HG03066 (cell line): ENCODE results near the gene PAWR.
A peak's percentile ranks its signal among the peaks of the same experiment; 100 is the strongest.
"Not testable (repeated sequence)": the region's sequence is repeated elsewhere in the genome, so short reads cannot be mapped to it uniquely, and the experiment has no call there.

Source experiments
- ATAC-seq: cut with Tn5 transposase; IDR thresholded peaks from one replicate; pipeline ENCODE4 v1.9.1; 2021; ENCODE audit warnings: low read depth; ENCODE audit not compliant: unreplicated experiment

Gene PAWR

DNA sequence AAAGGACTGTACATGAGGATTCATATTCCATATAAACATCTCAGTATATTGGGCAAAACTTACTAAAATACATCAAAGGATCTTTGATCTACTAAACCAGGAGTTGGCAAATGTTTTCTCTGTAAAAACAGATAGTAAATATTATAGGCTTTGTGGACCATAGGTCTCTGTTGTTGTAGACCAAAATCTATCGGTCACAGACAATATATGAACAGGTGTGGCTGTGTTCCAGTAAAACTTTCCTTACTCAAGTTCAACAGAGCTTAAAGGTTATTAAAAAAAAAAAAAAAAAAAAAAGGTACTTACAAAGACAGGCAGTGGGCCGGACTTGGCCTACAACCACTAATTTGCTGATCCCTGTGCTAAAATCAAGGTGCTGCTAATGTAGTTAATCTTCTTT, 40.3 kb downstream of the PAWR start:
- no peak for ATAC-seq

DNA sequence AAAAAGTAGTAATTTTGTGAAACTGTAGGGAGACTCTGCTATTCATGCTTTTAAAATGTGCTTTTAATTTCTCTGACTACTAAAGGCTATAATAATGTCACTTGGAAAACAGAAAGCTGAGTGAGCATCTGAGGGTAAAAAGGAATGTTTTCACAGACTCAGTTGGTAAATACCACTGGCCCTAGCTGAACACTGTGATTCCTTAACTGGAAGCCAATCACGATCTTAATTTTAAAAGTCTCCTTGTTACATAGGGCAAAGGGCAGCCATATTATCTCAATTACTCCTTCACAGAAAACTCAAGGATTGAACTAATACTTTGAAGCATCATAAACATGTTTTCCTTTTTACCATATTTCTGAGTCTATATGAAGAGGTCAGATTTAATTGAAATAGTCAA, 41.9 kb downstream of the PAWR start:
- ATAC-seq, result no peak

DNA sequence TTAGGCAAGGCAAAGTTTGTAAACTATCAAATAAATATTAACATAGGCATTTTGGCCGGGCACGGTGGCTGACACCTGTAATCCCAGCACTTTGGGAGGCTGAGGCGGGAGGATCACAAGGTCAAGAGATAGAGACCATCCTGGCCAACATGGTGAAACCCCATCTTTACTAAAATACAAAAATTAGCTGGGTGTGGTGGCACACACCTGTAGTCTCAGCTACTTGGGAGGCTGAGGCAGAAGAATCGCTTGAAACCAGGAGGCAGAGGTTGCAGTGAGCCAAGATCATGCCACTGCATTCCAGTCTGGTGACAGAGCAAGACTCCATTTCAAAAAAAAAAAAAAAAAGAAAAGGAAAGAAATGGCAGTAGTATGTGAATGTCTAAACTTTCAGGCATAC, 43.9 kb downstream of the PAWR start:
- ATAC-seq, result not testable (repeated sequence)

DNA sequence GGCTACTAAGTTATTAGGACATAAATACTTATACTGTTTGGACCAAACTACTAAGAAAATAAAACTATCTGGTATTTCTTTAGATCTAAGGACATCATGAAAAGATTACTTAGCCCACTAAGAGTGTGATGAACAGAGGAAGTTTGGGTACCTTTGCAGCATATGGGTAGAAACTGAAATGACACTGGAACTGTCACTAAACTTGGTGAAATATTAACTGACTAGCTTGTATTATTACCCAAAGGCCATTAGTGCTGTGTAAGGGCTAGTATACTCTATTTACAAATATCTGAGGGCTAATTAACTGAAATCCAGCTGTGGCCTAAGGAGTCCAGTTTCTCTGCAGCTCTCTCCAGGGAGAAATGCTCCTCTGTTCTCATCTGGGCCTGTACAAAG, 45.5 kb downstream of the PAWR start:
- ATAC-seq, result peak; percentile 96

DNA sequence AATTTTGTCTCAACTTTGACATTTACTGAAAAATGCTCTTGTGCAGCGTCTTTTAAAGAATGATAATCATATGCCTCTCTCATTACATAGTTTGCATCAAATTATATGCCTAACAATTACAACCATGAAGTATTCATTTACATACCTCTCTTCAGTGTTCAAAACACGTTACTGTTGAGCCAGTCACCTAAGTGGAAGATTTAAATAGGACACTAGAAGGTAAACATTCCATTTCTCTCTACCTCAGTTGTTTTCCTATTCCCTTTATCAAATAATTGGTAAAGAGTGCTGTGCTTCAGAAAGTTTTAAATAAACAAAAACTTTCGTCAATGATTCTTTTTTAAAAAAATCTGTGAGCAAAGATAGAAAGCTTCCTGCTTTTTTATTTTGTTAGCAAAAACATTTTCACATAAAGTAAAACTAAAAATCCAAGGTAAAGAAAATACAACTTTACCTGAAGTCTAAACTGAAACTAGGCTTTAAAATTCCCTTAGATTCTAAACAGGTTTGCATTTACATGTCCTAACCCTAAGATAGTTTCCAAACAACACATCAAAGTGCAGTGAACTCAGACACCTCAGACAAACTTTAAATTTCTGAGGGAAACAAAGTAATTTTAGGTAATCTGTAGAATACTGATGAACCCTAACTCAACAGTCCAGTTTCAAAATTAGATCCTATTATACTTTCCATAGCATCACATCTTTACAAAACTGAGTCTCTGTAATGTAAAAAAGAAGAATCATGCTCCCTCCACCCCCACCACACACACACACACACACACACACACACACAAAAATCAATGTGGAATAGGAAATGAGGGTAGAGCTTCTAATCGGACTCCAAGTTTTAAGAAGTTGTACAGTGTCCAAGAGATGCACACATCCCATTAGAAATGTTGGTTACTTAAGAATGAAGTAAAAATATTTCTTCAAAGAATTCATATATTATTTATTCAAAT, 46.2 kb downstream of the PAWR start:
- ATAC-seq, result peak; percentile 7

DNA sequence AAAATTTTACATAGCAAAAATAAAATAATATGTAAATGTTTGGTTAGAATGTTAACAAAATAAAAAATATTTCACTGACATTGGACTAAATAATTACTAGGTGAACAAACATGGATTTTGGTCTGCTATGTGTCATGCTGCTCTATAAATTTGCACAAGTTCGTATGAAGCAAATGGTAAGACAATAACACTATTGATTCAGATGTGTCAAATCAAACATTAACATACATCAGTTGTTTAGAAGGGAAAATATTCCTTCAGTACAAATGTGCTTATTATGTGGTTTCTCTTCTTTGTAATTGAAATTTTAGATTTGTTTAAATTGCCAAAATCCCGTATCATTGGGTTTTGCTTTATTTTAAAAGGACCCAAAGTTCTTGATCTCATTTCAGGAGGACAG, 46.9 kb downstream of the PAWR start:
- ATAC-seq, result no peak

DNA sequence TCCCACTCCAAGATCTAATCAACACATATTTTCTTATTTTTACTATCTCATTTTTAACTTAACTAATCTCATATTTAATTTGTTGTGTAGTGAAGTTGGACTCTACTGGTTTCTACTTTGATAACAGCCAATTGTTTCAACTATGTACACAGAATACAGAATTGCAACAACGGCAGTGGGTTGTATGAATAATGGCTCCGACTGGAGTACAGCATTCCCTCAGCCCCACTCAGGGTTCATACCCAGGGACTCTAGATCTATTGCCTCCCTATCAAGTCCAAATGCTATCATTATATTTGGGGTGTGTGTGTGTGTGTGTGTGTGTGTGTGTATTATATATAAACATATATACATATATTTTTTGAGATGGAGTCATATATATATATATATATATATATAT, 52.3 kb downstream of the PAWR start:
- ATAC-seq, result no peak

DNA sequence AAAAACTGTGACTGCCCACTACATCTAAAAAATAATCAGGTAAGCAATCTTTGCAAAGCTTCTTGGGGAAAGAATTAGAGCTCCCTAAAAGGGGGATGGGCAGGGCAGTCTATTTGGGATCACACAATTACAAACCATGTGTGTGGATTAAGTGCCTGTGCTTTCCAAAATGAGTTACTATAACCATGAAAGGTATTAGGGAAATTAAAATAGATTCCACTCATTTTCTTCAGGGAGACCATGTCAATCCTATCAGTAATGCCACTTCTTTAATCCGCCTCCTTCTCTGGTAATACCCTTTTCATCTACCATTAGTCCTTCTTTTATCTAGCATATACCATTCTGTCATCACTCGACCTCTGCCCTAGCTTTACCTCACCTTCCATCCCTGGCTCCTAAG, 53.7 kb downstream of the PAWR start:
- ATAC-seq, result no peak

DNA sequence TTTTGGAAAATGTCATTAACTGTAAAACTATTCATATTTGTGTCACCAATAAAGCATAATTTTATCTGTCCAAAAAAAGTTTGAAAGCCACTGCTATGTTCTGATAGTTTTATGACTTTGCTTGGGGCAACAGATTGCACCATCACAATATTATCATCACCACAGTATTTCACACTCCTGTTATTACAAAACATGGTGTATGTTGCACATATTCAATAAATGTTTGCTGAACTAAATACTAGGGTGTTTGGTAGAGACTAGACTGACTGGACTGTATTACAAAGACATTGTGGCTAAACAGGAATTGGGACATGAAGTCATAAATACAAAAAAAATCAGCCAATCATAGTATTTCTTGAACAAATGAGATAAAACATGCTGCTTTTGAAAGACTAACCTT, 55.1 kb downstream of the PAWR start:
- ATAC-seq, result no peak

DNA sequence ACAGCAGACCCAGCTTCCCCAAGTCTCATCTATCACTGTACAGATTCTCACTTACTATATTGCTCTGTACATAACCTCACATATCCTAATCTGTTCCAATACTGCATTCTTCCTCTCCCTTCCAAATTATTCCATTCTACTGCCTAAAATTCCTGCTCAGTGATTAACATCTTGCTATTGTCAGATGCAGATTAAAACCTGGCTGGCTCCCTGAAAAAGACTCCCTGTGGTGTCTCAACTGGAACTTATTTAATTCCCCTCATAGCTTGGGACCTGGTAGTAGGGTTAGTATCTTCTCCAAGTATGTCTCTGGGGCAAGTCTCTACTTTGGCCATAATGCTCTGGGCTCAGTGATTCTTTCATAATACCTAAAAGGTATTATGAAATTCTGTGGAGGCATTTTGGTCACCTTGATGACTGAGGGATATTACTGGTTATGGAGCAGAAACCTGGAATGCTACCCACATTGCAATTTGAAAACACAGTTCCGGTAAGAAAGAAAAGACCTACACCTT, 55.8 kb downstream of the PAWR start:
- ATAC-seq, result no peak

DNA sequence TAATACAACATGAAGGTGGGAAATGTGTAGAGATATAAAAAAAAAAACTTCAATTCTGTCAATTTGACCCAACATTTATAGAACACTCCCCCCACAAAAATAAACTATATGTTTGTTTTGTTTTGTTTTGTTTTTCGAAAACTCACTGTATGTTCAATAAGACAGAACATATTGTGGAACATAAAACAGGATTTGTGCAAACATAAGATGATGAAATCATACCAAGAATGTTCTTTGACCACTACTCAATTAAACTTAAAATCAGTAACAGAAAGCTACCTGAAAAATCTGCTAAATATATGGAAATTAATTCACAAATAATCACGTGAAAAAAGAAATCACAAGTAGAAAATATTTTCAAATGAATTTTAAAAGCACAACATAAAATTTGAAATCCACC, 61.2 kb downstream of the PAWR start:
- ATAC-seq, result no peak

DNA sequence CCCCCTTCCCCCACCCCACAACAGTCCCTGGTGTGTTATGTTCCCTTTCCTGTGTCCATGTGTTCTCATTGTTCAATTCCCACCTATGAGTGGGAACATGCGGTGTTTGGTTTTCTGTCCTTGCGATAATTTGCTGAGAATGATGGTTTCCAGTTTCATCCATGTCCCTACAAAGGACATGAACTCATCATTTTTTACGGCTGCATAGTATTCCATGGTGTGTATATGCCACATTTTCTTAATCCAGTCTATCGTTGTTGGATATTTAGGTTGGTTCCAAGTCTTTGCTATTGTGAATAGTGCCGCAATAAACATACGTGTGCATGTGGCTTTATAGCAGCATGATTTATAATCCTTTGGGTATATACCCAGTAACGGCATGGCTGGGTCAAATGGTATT, 64.0 kb downstream of the PAWR start:
- ATAC-seq, result not testable (repeated sequence)

DNA sequence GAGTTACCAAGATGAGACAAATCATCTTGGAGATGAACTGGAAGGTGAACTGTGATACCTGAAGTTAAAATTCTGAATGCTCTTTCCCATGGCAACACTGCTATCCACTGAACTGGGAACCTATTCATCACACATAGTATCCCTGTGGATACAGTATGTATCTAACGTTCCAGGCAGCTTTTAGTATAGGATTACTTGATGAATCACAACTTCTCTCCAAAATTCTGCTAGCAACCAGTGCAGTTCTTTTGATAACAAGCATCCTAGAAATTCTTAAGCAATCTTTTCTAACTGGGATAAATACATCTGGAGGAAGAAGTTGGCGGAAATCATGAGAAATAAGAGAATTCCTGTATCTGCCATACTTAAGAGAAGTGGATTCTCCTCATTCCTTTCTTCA, 66.4 kb downstream of the PAWR start:
- no peak for ATAC-seq

DNA sequence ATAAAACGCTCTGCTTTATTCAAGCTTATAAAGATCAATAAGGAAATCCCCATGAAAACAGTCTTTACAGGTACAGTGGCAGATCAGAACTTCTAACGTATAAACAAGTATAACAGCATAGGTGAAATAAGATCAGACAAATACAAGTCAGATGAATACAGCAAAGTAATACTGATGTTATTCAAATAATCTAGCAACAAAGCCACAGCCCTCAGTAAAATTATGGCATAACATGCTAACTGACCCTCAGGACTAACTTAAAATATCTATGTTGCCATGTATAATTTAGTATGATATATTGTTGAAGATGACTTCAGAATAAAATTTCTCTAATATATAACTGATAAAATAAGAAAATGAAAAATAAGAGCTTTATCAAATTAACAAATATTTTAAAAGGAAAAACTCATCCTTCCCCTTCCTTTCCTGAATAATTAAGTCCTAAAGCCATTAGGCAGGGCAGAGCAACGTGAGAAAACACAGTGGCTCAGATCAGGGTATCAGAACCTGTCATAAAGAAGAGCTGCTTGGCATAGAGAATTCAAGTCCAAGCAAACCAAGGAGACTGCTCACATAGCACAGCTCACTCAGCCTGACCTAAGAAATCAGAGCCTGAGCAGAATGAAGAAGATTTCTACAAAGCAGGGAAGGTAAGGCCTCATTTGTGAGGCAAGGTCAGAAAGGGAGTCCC, 70.7 kb downstream of the PAWR start:
- ATAC-seq, result no peak

DNA sequence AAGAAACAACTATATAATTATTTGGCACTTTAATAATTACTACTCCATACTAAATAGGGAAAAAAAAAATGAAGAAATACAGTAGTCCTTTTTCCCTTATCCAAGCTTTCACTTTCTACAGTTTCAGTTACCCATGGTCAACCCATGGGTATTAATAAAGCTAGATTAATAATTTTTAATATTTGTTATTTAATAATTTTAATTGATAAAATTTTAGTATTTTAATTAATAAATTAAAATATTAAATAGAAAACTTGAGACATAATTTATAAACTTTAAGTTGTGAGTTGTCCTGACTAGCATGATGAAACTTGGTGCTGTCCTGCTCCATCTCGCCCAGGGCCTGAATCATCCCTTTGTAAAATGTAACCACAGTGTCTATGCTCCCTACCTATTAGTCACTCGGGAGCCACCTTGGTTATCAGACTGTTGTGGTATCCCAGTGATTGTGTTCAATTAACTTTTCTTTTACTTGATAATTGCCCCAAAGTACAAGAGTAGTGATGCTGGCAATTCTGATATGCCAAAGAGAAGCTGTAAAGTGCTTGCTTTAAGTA, 71.8 kb downstream of the PAWR start:
- no peak for ATAC-seq

DNA sequence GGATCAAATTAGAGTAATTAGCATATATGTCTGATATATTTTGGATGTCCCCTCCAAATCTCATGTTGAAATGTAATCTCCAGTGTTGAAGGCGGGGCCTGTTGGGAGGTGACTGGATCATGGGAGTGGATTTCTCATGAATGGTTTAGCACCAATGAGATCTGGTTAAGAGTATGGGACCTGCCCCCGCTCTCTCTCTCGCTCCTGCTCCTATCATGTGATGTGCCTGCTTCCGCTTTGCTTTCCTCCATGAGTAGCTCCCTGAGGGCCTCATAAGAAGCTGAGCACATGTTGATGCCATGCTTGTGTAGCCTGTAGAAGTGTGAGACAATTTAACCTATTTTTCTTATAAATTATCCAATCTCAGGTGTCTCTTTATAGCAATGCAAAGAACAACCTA, 73.1 kb downstream of the PAWR start:
- no peak for ATAC-seq

DNA sequence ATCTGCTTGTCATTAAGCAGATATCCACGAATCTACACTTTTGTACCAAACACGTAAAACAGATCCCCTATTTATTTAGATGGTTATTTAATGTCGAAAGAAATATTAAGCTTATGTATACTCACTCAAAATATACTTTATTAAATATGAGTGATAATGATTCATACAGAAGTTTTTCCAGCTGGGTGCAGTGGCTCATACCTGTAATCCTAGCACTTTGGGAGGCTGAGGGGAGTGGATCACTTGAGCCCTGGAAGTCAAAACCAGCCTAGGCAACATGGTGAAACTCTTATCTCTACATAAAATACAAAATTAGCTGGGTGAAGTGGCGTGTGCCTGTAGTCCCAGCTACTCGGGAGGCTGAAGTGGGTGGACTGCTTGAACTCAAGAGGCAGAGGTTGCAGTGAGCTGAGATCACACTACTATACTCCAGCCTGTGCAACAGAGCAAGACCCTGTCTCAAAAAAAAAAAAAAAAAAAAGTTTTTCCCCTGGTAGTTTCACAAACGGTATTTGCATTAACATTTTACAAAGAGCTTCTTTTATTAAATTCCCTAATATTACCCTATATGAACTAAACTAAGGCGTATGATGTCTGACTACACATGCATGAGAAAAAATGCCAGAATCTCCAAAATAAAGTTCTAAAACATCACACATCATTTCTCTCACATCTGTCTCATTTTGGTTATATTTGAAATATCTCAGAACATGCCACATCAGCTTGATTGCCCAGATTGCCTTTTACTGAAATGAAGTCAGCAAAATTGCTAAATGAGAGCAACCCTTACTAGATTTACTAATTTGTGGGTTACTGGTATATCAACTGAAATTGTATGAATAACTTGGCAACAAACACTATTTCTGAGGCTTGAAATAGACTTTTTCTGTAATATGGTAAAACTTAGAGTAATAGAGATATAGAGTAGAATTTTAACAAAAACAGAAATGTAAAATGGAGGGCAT, 74.9 kb downstream of the PAWR start:
- peak; percentile 63 for ATAC-seq

DNA sequence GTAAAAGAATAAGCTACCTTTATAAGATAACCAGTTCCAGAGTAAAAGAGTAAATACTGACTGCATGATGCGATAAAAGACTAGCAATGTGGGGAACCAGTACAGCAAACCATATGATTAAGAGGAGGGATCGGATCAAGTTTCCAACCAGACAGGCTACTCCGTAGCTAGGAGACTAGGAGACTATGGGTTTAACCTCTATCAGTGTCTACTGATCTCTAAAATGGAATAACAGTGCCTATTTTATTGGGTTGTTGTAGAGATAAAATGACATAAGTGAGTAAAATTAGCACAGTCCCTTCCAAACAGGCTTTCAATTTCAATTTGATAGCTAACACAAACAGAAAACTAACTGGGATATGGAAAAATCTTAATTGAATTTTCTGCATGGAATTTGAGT, 76.0 kb downstream of the PAWR start:
- no peak for ATAC-seq

DNA sequence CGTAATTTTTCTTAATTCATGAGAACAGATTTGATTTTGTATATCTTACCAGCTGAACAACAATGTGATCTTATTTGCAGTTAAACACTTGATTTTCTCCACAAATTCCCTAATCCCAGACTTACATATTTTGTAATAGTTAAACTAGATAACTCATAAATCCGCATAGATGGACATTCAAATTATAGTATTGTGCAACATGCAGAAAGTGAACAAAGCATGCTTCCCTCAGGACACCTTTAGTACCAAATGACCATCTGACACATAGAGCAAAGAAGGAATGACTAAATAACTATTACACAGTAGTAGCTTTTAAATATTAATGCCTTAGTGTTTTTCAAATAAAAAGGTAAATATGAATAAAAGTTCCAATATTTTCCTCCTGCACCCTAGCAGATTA, 88.9 kb downstream of the PAWR start:
- no peak for ATAC-seq

DNA sequence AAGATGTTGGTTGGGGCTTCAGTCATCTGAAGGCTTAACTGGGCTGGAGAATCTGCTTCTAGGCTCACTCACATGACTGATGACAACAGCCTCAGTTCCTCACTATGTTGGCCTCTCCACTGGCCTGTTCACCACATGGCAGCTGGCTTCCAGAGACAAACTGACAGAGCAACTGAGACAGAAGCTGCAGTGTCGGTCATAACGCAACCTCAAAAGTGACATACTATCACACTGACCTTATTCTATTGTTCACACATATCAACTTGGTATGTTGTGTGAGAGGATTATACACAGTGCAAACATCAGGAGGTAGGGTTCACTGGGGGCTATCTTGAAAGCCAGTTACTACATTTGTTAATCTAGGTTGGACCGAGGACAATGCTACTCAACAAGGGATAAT, 92.9 kb downstream of the PAWR start:
- ATAC-seq, result no peak
